NCI-H524 (cell line): ENCODE results near the gene VPS37B.
A peak's percentile ranks its signal among the peaks of the same experiment; 100 is the strongest.

Experiments used
- DNase-seq, 2 experiments: peaks; one replicate each; lab custom pipeline; 2025; lab: John Stamatoyannopoulos, UW

VPS37B gene

GRCh38 chr12:122839907-122840554 is 55.9 kb downstream of the VPS37B start:
- no peak for DNase-seq

GRCh38 chr12:122838841-122839240 is 57.1 kb downstream of the VPS37B start:
- no peak for DNase-seq

- no peak for DNase-seq
These were observed 58.3 kb downstream of the VPS37B start for GRCh38 chr12:122837306-122838265.

- peak in 1 of 2 experiments; percentile 24 for DNase-seq
These were observed 59.6 kb downstream of the VPS37B start for GRCh38 chr12:122836027-122836921.

GRCh38 chr12:122835750-122836026 is 60.2 kb downstream of the VPS37B start:
- DNase-seq, result no peak

GRCh38 chr12:122834921-122835749 is 60.8 kb downstream of the VPS37B start, which contains the start of gene HIP1R:
Gene HIP1R, plus strand, starts transcription at chr12:122835457. Its CDS starts 94 bp downstream, at chr12:122835551.
- DNase-seq, result peak in 1 of 2 experiments; percentile 72

- DNase-seq, result peak; percentile 49 to 72
These were observed 61.6 kb downstream of the VPS37B start for GRCh38 chr12:122834104-122834920.

- DNase-seq, result no peak
These were observed 65.3 kb downstream of the VPS37B start for GRCh38 chr12:122830517-122831214.

GRCh38 chr12:122827258-122827657 is 68.7 kb downstream of the VPS37B start:
- no peak for DNase-seq

GRCh38 chr12:122825773-122826724 is 69.9 kb downstream of the VPS37B start:
- DNase-seq, result no peak

GRCh38 chr12:122823429-122823828 is 72.5 kb downstream of the VPS37B start:
- DNase-seq, result no peak

GRCh38 chr12:122820838-122821271 is 75.1 kb downstream of the VPS37B start:
- DNase-seq, result no peak

- no peak for DNase-seq
These were observed 75.8 kb downstream of the VPS37B start for GRCh38 chr12:122820138-122820537.

GRCh38 chr12:122819209-122819785 is 76.6 kb downstream of the VPS37B start:
- peak; percentile 12 to 46 for DNase-seq
